HG02885 (cell line): ENCODE data around the gene UTP11.

Experiments used
- ATAC-seq: cut with Tn5 transposase; IDR thresholded peaks from one replicate; pipeline ENCODE4 v1.9.1; 2021; ENCODE audit warnings: mild to moderate bottlenecking; ENCODE audit not compliant: unreplicated experiment, poor library complexity

Gene UTP11

GRCh38 chr1:38063616-38064015, 51.1 kb downstream of the UTP11 start:
- ATAC-seq: no peak

- no peak for ATAC-seq
Observed at GRCh38 chr1:38064197-38064903, 51.8 kb downstream of the UTP11 start.

GRCh38 chr1:38068220-38068979, 55.9 kb downstream of the UTP11 start:
- ATAC-seq: no peak

- no peak for ATAC-seq
Observed at GRCh38 chr1:38068980-38069340, 56.4 kb downstream of the UTP11 start.

GRCh38 chr1:38071312-38072256, 59.0 kb downstream of the UTP11 start:
- ATAC-seq: no peak

- no peak for ATAC-seq
Observed at GRCh38 chr1:38072858-38073257, 60.3 kb downstream of the UTP11 start.

GRCh38 chr1:38073534-38074301, 61.2 kb downstream of the UTP11 start:
- ATAC-seq: no peak

GRCh38 chr1:38074302-38074677, 61.8 kb downstream of the UTP11 start:
- ATAC-seq: no peak
